ENCODE measurements around the gene SEC23IP. TPM values are rescaled to one million over a fixed set of nuclear protein-coding genes. Genes with fewer than 3 reads are reported as not detected.

The SEC23IP gene
- polyA plus RNA-seq, 3 donors, result 11.5 to 43.8 (median 42.0) TPM

DNA sequence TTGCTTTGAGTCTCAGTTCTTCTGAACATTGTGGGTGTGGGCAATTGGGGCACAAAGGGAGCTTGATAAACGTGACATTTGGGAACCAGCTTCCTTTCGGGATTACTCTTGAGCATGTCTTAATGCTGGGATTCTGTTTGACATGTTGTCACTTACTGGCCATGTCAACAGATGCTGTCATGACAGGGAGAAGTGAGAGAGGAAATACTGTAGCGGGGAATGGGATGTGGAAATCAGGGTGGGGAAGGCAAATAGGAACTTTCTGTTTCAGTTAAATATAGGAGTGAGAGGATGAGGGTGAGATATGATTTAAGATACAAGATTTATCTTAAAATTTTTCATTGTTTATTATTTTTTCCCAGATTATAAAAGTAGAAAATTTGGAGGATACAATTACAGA lies 83.9 kb downstream of the SEC23IP start:
- TF ChIP-seq, protein P1, sequence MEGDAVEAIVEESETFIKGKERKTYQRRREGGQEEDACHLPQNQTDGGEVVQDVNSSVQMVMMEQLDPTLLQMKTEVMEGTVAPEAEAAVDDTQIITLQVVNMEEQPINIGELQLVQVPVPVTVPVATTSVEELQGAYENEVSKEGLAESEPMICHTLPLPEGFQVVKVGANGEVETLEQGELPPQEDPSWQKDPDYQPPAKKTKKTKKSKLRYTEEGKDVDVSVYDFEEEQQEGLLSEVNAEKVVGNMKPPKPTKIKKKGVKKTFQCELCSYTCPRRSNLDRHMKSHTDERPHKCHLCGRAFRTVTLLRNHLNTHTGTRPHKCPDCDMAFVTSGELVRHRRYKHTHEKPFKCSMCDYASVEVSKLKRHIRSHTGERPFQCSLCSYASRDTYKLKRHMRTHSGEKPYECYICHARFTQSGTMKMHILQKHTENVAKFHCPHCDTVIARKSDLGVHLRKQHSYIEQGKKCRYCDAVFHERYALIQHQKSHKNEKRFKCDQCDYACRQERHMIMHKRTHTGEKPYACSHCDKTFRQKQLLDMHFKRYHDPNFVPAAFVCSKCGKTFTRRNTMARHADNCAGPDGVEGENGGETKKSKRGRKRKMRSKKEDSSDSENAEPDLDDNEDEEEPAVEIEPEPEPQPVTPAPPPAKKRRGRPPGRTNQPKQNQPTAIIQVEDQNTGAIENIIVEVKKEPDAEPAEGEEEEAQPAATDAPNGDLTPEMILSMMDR (IDR thresholded peaks at IDR 0.05), result no peak
- H3K4me1 Mint-ChIP-seq, result peaks cover 12% of the 10 kb centered on the region
- Histone ChIP-seq H4K20me1 (ENCODE audit: insufficient read depth, low read length) (no peaks in the 10 kb centered on the region), H3K4me1 (ENCODE audit: control insufficient read depth in 1 of 2, insufficient read depth in 2 of 2, low read length in 2 of 2) (peaks cover 5% of the 10 kb centered on the region in 2 donors), H3K4me3 (replicated peaks in 1 of 3; ENCODE audit: low read depth in 2 of 3, low read length in 3 of 3) (no peak overlapping the region), H3K9ac (ENCODE audit: insufficient read depth, low read length, poor library complexity, severe bottlenecking) (no peak overlapping the region), H2AFZ (ENCODE audit: insufficient read depth, low read depth, low read length, poor library complexity, severe bottlenecking) (peak overlapping the region; percentile 32), H3K36me3 (replicated peaks in 1 of 2; ENCODE audit: control insufficient read depth in 1 of 2, insufficient read depth in 2 of 2, low read length in 2 of 2) (no peaks in the 10 kb centered on the region), H3K27ac (ENCODE audit: low read depth in 1 of 2, low read length in 2 of 2) (no peak overlapping the region), H3K9me3 (replicated peaks in 1 of 2; ENCODE audit: control insufficient read depth in 1 of 2, insufficient read depth in 1 of 2, low read length in 2 of 2) (no peaks in the 10 kb centered on the region), H3K4me2 (replicated peaks; ENCODE audit: extremely low read depth, low read length, poor library complexity, severe bottlenecking) (no peak overlapping the region), H3K79me2 (ENCODE audit: insufficient read depth, low read length) (no peaks in the 10 kb centered on the region), H3K27me3 (ENCODE audit: control insufficient read depth in 2 of 2, insufficient read depth in 2 of 2, low read length in 2 of 2) (peaks cover 0 to 1% of the 10 kb centered on the region in 2 donors)
- H3K27me3 Mint-ChIP-seq (ENCODE audit: low read depth in 3 of 3), result peaks cover 7 to 19% (median 11%) of the 10 kb centered on the region in 3 donors
- no peaks in the 10 kb centered on the region for H3K36me3 Mint-ChIP-seq
- WGBS (ENCODE audit: insufficient coverage), result 41% methylated on average over 3 of the region's 3 CpGs
- peak overlapping the region in 1 of 7 donors; percentile 32 for H3K27ac Mint-ChIP-seq
- intact Hi-C loops (cut with micrococcal nuclease), result no loop called here
- peak overlapping the region in 1 of 2 donors; percentile 5 for H3K4me3 Mint-ChIP-seq
- peak in 1 of 3 donors; percentile 10 for DNase-seq
- peaks cover 0 to 5% (median 0%) of the 10 kb centered on the region in 7 donors for H3K9me3 Mint-ChIP-seq

DNA sequence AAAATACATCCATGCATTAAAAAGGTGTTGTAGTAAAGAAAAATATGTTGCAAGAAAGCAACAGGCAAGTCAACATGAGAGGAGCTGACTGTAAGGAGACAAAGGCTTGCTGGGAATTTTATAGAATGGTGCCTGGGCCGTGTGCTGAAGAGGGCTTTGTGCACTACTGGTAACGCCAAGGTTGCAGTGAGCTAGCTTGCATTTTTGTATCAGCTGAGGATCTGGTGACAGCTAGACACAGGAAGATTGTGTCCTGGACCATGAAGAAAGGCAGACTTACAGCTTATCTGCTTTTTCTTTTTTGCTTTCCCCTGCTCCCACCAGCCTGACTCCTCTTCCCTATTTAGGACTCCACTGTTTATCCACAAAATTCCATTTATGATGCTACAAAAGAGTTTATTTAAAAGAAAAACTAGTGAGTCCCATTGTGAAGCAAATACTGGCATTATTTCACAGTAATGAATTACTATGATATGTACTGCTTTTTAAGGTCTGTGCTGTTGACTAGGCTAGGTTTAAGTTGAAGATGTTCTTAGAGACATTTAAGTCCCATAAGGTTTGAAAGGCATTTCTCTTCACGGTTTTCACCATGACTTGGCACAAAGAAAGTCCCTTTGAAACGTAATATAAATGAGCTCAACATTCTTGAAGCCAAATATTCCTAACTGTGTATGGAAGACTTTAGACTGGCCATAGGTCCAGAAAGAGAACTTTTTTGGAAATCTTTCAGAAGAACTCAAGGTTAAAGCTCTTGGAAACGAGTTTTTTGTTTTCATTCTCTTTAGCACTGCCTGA lies 88.6 kb downstream of the SEC23IP start:
- no peak overlapping the region for H3K27ac Mint-ChIP-seq
- Histone ChIP-seq H4K20me1 (ENCODE audit: insufficient read depth, low read length) (no peaks in the 10 kb centered on the region), H3K9me3 (replicated peaks in 1 of 2; ENCODE audit: control insufficient read depth in 1 of 2, insufficient read depth in 1 of 2, low read length in 2 of 2) (no peaks in the 10 kb centered on the region), H3K4me1 (ENCODE audit: control insufficient read depth in 1 of 2, insufficient read depth in 2 of 2, low read length in 2 of 2) (peaks cover 3% of the 10 kb centered on the region in 2 donors), H3K79me2 (ENCODE audit: insufficient read depth, low read length) (no peaks in the 10 kb centered on the region), H3K27ac (ENCODE audit: low read depth in 1 of 2, low read length in 2 of 2) (no peak overlapping the region), H2AFZ (ENCODE audit: insufficient read depth, low read depth, low read length, poor library complexity, severe bottlenecking) (no peak overlapping the region), H3K9ac (ENCODE audit: insufficient read depth, low read length, poor library complexity, severe bottlenecking) (no peak overlapping the region), H3K4me3 (replicated peaks in 1 of 3; ENCODE audit: low read depth in 2 of 3, low read length in 3 of 3) (no peak overlapping the region), H3K27me3 (ENCODE audit: control insufficient read depth in 2 of 2, insufficient read depth in 2 of 2, low read length in 2 of 2) (peaks cover 0 to 3% of the 10 kb centered on the region in 2 donors), H3K4me2 (replicated peaks; ENCODE audit: extremely low read depth, low read length, poor library complexity, severe bottlenecking) (no peak overlapping the region), H3K36me3 (replicated peaks in 1 of 2; ENCODE audit: control insufficient read depth in 1 of 2, insufficient read depth in 2 of 2, low read length in 2 of 2) (no peaks in the 10 kb centered on the region)
- TF ChIP-seq, protein P1 (IDR thresholded peaks at IDR 0.05), result no peak
- no peak for DNase-seq
- peaks cover 8% of the 10 kb centered on the region for H3K4me1 Mint-ChIP-seq
- H3K27me3 Mint-ChIP-seq (ENCODE audit: low read depth in 3 of 3), result peaks cover 7 to 13% (median 12%) of the 10 kb centered on the region in 3 donors
- 100% methylated on average over 2 of the region's 5 CpGs for WGBS (ENCODE audit: insufficient coverage)
- H3K9me3 Mint-ChIP-seq, result peaks cover 0 to 4% (median 2%) of the 10 kb centered on the region in 7 donors
- intact Hi-C loops (cut with micrococcal nuclease), result no loop called here
- no peaks in the 10 kb centered on the region for H3K36me3 Mint-ChIP-seq
- no peak overlapping the region for H3K4me3 Mint-ChIP-seq
